HG02571 (cell line): ENCODE data around the gene DBT.
"Not testable (repeated sequence)": the region's sequence is repeated elsewhere in the genome, so short reads cannot be mapped to it uniquely, and the experiment has no call there.

Experiments
- ATAC-seq: cut with Tn5 transposase; IDR thresholded peaks from one replicate; pipeline ENCODE4 v1.9.1; 2021; ENCODE audit warnings: mild to moderate bottlenecking, moderate library complexity; ENCODE audit not compliant: unreplicated experiment

DBT gene

DNA sequence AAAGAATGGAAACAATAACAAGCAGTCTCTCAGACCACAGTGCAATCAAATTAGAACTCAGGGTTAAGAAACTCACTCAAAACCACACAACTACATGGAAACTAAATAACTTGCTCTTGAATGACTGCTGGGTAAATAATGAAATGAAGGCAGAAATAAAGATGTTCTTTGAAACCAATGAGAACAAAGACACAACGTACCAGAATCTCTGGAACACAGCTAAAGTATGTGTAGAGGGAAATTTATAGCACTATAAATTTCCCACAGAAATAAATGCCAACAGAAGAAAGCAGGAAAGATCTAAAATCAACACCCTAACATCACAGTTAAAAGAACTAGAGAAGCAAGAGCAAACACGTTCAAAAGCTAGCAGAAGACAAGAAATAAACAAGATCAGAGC, 46.9 kb downstream of the DBT start:
- ATAC-seq = not testable (repeated sequence)

GRCh38 chr1:100200060-100200459, 49.6 kb downstream of the DBT start:
- ATAC-seq = not testable (repeated sequence)

- no peak for ATAC-seq
These were observed 51.0 kb downstream of the DBT start for GRCh38 chr1:100198596-100198995.

- ATAC-seq = no peak
These were observed 61.0 kb downstream of the DBT start for GRCh38 chr1:100188617-100189016.

- ATAC-seq = no peak
These were observed 61.7 kb downstream of the DBT start for GRCh38 chr1:100187912-100188311.

DNA sequence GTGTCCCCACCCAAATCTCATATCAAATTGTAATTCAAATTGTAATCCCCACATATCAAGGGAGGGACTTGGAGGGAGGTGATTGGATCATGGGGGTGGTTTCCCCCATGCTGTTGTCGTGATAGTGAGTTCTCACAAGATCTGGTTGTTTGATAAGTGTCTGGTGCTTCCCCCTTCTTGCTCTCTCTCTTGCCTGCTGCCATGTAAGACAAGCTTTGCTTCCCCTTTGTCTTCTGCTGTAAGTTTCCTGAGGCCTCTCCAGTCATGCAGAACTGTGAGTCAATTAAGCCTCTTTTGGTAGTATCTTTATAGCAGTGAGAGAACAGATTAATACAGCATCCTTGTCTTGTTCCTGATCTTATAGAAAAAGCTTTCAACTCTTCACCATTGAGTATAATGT, 65.1 kb downstream of the DBT start:
- no peak for ATAC-seq

DNA sequence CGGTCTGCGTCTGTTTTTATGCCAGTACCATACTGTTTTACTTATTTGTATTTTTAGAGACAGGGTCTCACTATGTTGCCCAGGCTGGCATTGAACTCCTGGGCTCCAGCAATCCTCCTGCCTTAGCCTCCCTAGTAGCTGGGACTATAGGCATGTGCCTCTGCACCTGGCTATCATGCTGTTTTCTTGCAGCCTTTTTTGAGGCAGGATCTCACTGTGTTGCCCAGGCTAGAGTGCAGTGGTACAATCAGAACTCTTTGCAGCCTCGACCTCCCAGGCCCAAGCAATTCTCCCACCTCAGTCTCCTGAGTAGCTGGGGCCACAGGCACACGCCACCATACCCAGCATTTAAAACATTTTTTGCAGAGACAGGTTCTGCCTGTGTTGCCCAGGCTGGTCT, 66.3 kb downstream of the DBT start:
- no peak for ATAC-seq

- no peak for ATAC-seq
These were observed 71.5 kb downstream of the DBT start, which contains the start of gene LRRC39 for GRCh38 chr1:100178091-100178490. LRRC39 (minus strand) TSS chr1:100178256; CDS start chr1:100168516, 9,740 bp downstream.

GRCh38 chr1:100177295-100178041, 72.2 kb downstream of the DBT start:
- ATAC-seq = no peak

- ATAC-seq = no peak
These were observed 81.6 kb downstream of the DBT start for GRCh38 chr1:100168051-100168450.

DNA sequence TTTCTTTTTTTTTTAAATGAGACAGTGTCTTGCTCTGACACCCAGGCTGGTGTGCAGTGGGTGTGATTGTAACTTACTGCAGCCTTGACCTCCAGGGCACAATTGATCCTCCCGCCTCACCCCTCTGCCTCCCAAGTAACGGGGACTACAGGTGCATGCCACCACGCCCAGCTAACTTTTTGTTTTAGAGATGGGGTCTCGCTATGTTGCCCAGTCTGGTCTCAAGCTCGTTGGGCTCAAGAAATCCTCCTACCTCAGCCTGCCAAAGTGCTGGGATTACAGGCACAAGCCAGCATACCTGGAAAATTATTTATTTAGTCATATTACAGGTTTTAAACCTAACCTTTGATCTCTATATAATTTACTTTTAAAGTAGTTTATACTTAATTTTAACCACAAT, 84.9 kb downstream of the DBT start:
- ATAC-seq = no peak

DNA sequence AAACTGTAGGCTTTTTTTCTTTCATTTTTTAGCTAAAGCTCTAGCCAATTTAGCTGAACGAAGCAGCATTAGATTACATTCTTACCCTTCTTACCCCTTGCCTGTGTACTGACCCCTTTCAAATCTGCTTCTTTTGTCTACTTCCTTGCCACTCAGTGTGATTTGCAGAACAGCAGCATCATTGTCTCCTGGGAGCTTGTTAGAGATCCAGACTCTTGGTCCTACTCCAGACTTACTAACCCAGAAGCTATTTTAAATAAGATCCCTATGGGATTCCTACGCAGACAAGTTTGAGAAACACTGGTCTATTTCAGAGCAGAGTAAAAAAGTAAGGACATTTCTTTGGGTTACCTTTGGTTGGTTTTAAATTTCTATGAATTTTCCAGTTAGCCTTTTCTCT, 85.4 kb downstream of the DBT start:
- no peak for ATAC-seq

- no peak for ATAC-seq
These were observed 86.8 kb downstream of the DBT start for GRCh38 chr1:100162881-100163280.

GRCh38 chr1:100152271-100152670, 97.4 kb downstream of the DBT start:
- ATAC-seq = no peak

DNA sequence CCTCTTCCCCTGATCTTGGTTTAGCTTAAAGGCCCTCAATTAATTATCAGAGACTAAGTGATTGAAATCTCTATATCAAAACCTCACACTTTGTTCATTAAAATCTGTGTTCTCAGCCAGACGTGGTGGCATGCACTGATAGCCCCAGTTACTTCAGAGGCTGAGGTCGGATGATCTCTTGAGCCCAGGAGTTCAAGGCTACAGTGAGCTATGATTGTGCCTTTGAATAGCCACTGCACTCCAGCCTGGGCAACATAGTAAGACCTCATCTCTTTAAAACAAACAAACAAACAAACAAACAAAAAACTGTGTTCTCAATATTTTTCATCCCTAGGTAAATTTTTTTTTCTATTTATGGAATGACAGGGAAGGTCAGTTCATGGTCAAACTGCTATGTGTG, 98.0 kb downstream of the DBT start:
- ATAC-seq = no peak

DNA sequence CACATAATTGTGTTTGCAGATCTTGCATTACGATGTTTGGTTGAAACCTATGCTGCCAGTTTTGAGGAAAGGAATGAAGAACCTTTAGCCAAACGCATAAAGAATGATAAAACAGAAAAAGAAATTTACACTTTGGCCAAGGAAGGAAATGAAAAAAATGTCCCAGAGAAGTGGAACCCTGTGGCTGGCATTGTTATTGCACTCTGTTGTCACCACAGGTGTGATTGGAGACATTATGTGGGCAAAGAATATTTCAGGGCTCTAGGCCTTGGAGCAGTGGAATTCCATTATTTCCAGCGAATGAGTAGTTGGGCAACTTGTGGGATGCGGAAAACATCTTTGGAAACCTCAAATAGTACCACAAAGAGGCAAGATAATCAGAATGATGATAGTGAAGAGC, 101.8 kb downstream of the DBT start:
- no peak for ATAC-seq

- no peak for ATAC-seq
These were observed 102.7 kb downstream of the DBT start for GRCh38 chr1:100146958-100147357.

- no peak for ATAC-seq
These were observed 104.5 kb downstream of the DBT start for GRCh38 chr1:100145116-100145515.

- no peak for ATAC-seq
These were observed 107.3 kb downstream of the DBT start for GRCh38 chr1:100142343-100142742.

GRCh38 chr1:100141192-100141591, 108.4 kb downstream of the DBT start:
- no peak for ATAC-seq

- ATAC-seq = no peak
These were observed 112.0 kb downstream of the DBT start for GRCh38 chr1:100137602-100138001.
